A673 (cell line): ENCODE results near the gene PGAP1. TPM values are rescaled to one million over a fixed set of nuclear protein-coding genes. Genes with fewer than 3 reads are reported as not detected.

Experiments used
- BruUV-seq: library from RNA; stranded (reverse); fragments of 400-500 nt; replicated peaks from 2 replicates; lab custom pipeline; 2021; lab: Mats Ljungman, UMichigan
- CTCF ChIA-PET: fragments of 300-600 bp; sonication (Branson Sonifier 250); formaldehyde crosslinking; loops from one replicate; lab custom pipeline; 2022; ENCODE audit warnings: antibody characterized with exemption; lab: Charles Lee
- POLR2A ChIA-PET: fragments of 300-600 bp; sonication (Branson Sonifier 250); formaldehyde crosslinking; loops from one replicate; lab custom pipeline; 2022; ENCODE audit warnings: antibody characterized with exemption; ENCODE audit not compliant: low non-redundant PET; lab: Charles Lee
- DNase-seq: peaks from one replicate; pipeline ENCODE4 v3.0.0-alpha.2; 2015; ENCODE audit warnings: low spot score
- H3K27ac ChIP-seq: fragments of 200-600 bp; sonication (generic); 2 replicates; pipeline ENCODE4 v1.5.1; 2016; ENCODE audit warnings: mixed run types, low read depth, mild to moderate bottlenecking, mixed read lengths, antibody characterized with exemption, low read length; ENCODE audit not compliant: poor library complexity, severe bottlenecking
- H3K27me3 ChIP-seq: fragments of 200-600 bp; sonication (generic); replicated peaks from 2 replicates; pipeline ENCODE4 v1.6.1; 2017; ENCODE audit warnings: mixed run types, low read depth, mild to moderate bottlenecking, mixed read lengths, antibody characterized with exemption, low read length; ENCODE audit not compliant: insufficient read depth, poor library complexity
- H3K36me3 ChIP-seq: fragments of 200-600 bp; sonication (generic); 2 replicates; pipeline ENCODE4 v1.6.1; 2016; ENCODE audit warnings: mixed run types, mild to moderate bottlenecking, mixed read lengths, antibody characterized with exemption, low read length; ENCODE audit not compliant: insufficient read depth, poor library complexity, severe bottlenecking
- H3K4me1 ChIP-seq: fragments of 200-600 bp; sonication (generic); 2 replicates; pipeline ENCODE4 v1.6.1; 2017; ENCODE audit warnings: mixed run types, mild to moderate bottlenecking, mixed read lengths, antibody characterized with exemption, low read length; ENCODE audit not compliant: insufficient read depth, poor library complexity, severe bottlenecking
- H3K4me3 ChIP-seq: fragments of 200-600 bp; sonication (generic); 2 replicates; pipeline ENCODE4 v1.5.1; 2016; ENCODE audit warnings: low read depth, mixed run types, mild to moderate bottlenecking, mixed read lengths, low read length; ENCODE audit not compliant: poor library complexity, severe bottlenecking
- H3K9me3 ChIP-seq: fragments of 200-600 bp; sonication (generic); 2 replicates; pipeline ENCODE4 v1.6.1; 2016; ENCODE audit warnings: mixed run types, low read depth, mild to moderate bottlenecking, mixed read lengths, antibody characterized with exemption, low read length; ENCODE audit not compliant: poor library complexity, severe bottlenecking
- EZH2 ChIP-seq: fragments of 200-600 bp; sonication (generic); IDR thresholded peaks from 2 replicates; pipeline ENCODE4 v1.6.1; 2017; ENCODE audit warnings: borderline replicate concordance, low read depth, mild to moderate bottlenecking, mixed read lengths, antibody characterized with exemption, low read length; ENCODE audit not compliant: poor library complexity, severe bottlenecking
- intact Hi-C: fragments of 100-400 bp; cut with micrococcal nuclease; formaldehyde crosslinking; loops from one replicate; pipeline ENCODE4 v1.10.0; 2022; ENCODE audit not compliant: unreplicated experiment
- total RNA-seq: library from RNA; stranded (reverse); gene quantifications from 2 replicates; pipeline ENCODE4 v1.2.3, GENCODE V29; 2021
- TF ChIP-seq, protein P1 (sequence below): fragments of 300-800, 200-600 bp; sonication (generic); conservative IDR thresholded peaks from 2 replicates; pipeline ENCODE4 v1.5.1; 2017; ENCODE audit warnings: low read depth, mild to moderate bottlenecking, antibody characterized with exemption, low read length, moderate library complexity, mixed read lengths

Gene PGAP1
- total RNA-seq, 1 experiment from 2014 or later, result 40.4 TPM

GRCh38 chr2:196804381-196804780 is 122.1 kb downstream of the PGAP1 start:
- BruUV-seq, result no TSS peak
- Histone ChIP-seq H3K9me3 (no peaks in the 10 kb centered on the region), H3K27me3 (no peaks in the 10 kb centered on the region), H3K27ac (no peak overlapping the region), H3K4me1 (no peaks in the 10 kb centered on the region), H3K4me3 (no peak overlapping the region), H3K36me3 (no peaks in the 10 kb centered on the region)
- CTCF ChIA-PET, result no interaction called here
- no peak for TF ChIP-seq EZH2
- TF ChIP-seq, protein P1, sequence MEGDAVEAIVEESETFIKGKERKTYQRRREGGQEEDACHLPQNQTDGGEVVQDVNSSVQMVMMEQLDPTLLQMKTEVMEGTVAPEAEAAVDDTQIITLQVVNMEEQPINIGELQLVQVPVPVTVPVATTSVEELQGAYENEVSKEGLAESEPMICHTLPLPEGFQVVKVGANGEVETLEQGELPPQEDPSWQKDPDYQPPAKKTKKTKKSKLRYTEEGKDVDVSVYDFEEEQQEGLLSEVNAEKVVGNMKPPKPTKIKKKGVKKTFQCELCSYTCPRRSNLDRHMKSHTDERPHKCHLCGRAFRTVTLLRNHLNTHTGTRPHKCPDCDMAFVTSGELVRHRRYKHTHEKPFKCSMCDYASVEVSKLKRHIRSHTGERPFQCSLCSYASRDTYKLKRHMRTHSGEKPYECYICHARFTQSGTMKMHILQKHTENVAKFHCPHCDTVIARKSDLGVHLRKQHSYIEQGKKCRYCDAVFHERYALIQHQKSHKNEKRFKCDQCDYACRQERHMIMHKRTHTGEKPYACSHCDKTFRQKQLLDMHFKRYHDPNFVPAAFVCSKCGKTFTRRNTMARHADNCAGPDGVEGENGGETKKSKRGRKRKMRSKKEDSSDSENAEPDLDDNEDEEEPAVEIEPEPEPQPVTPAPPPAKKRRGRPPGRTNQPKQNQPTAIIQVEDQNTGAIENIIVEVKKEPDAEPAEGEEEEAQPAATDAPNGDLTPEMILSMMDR, result no peak
- intact Hi-C loops, result no loop called here
- POLR2A ChIA-PET, result no interaction called here
- no peak for DNase-seq

GRCh38 chr2:196802401-196802800 is 124.1 kb downstream of the PGAP1 start:
- POLR2A ChIA-PET, result no interaction called here
- Histone ChIP-seq H3K27ac (no peak overlapping the region), H3K36me3 (peaks cover 4% of the 10 kb centered on the region), H3K4me3 (no peak overlapping the region), H3K9me3 (no peaks in the 10 kb centered on the region), H3K4me1 (peaks cover 5% of the 10 kb centered on the region), H3K27me3 (no peaks in the 10 kb centered on the region)
- BruUV-seq, result no TSS peak
- no peak for DNase-seq
- no peak for TF ChIP-seq EZH2
- TF ChIP-seq, protein P1, result no peak
- CTCF ChIA-PET, result no interaction called here
- intact Hi-C loops, result no loop called here

- H3K27me3 ChIP-seq, result no peaks in the 10 kb centered on the region
- H3K4me1 ChIP-seq, result peaks cover 5% of the 10 kb centered on the region
- DNase-seq, result no peak
- H3K27ac ChIP-seq, result no peak overlapping the region
- intact Hi-C loops, result no loop called here
- peaks cover 10% of the 10 kb centered on the region for H3K36me3 ChIP-seq
- BruUV-seq, result no TSS peak
- H3K4me3 ChIP-seq, result no peak overlapping the region
- ChIA-PET POLR2A (interaction anchor here (0.6 kb wide), 1 partner anchor 815 kb away, joined by 3 read pairs; no protein-coding TSS in a partner anchor), CTCF (no interaction called here)
- TF ChIP-seq, protein P1, result no peak
- no peak for TF ChIP-seq EZH2
- no peaks in the 10 kb centered on the region for H3K9me3 ChIP-seq
Observed at GRCh38 chr2:196801674-196802261, 124.7 kb downstream of the PGAP1 start.
